HG02759 (cell line): ENCODE measurements around the gene KDM5C.
"Not testable (repeated sequence)": the region's sequence is repeated elsewhere in the genome, so short reads cannot be mapped to it uniquely, and the experiment has no call there.

Experiments
- ATAC-seq: cut with Tn5 transposase; IDR thresholded peaks from one replicate; pipeline ENCODE4 v1.9.1; 2021; ENCODE audit warnings: mild to moderate bottlenecking, moderate library complexity; ENCODE audit not compliant: unreplicated experiment

KDM5C gene

GRCh38 chrX:53194308-53194707 is 30.7 kb downstream of the KDM5C start:
- no peak for ATAC-seq

GRCh38 chrX:53193093-53193492 is 31.9 kb downstream of the KDM5C start:
- ATAC-seq: no peak

- ATAC-seq: no peak
Observed at GRCh38 chrX:53190363-53190960, 34.5 kb downstream of the KDM5C start.

- ATAC-seq: peak; percentile 93
Observed at GRCh38 chrX:53188763-53189162, 36.2 kb downstream of the KDM5C start.

- ATAC-seq: no peak
Observed at GRCh38 chrX:53186351-53186750, 38.7 kb downstream of the KDM5C start.

- ATAC-seq: no peak
Observed at GRCh38 chrX:53184836-53185235, 40.2 kb downstream of the KDM5C start.

- ATAC-seq: no peak
Observed at GRCh38 chrX:53171356-53171755, 53.7 kb downstream of the KDM5C start.

- no peak for ATAC-seq
Observed at GRCh38 chrX:53166103-53166502, 58.9 kb downstream of the KDM5C start.

GRCh38 chrX:53164566-53164965 is 60.4 kb downstream of the KDM5C start:
- ATAC-seq: not testable (repeated sequence)

GRCh38 chrX:53163436-53163835 is 61.6 kb downstream of the KDM5C start:
- no peak for ATAC-seq

- ATAC-seq: no peak
Observed at GRCh38 chrX:53160297-53160983, 64.6 kb downstream of the KDM5C start.

GRCh38 chrX:53159184-53159583 is 65.8 kb downstream of the KDM5C start:
- no peak for ATAC-seq

- no peak for ATAC-seq
Observed at GRCh38 chrX:53156207-53156596, 68.8 kb downstream of the KDM5C start.

- no peak for ATAC-seq
Observed at GRCh38 chrX:53155512-53156206, 69.3 kb downstream of the KDM5C start.

- no peak for ATAC-seq
Observed at GRCh38 chrX:53153581-53153980, 71.4 kb downstream of the KDM5C start.
